HG03565 (cell line): ENCODE data around the gene ZBTB14.

ENCODE experiments used
- ATAC-seq: cut with Tn5 transposase; IDR thresholded peaks from one replicate; pipeline ENCODE4 v1.9.1; 2021; ENCODE audit warnings: mild to moderate bottlenecking, moderate library complexity; ENCODE audit not compliant: unreplicated experiment

ZBTB14 gene

GRCh38 chr18:5295231-5295920 is at the start of gene ZBTB14:
Gene ZBTB14 (minus strand): TSS chr18:5295726. CDS start chr18:5293246, 2,480 bp downstream.
- ATAC-seq: peak; percentile 29

- ATAC-seq: no peak
These were observed 43.8 kb upstream of the ZBTB14 start for GRCh38 chr18:5339202-5339834.

- ATAC-seq: no peak
These were observed 39.0 kb upstream of the ZBTB14 start for GRCh38 chr18:5334456-5335075.

GRCh38 chr18:5318061-5318700 is 22.7 kb upstream of the ZBTB14 start:
- ATAC-seq: no peak

GRCh38 chr18:5317186-5317585 is 21.7 kb upstream of the ZBTB14 start:
- no peak for ATAC-seq

- no peak for ATAC-seq
These were observed 20.3 kb upstream of the ZBTB14 start for GRCh38 chr18:5315838-5316237.

- no peak for ATAC-seq
These were observed 15.9 kb upstream of the ZBTB14 start for GRCh38 chr18:5311301-5311989.

GRCh38 chr18:5309888-5310470 is 14.5 kb upstream of the ZBTB14 start:
- peak; percentile 93 for ATAC-seq

- no peak for ATAC-seq
These were observed 10.3 kb upstream of the ZBTB14 start for GRCh38 chr18:5305835-5306234.

- ATAC-seq: no peak
These were observed 8.7 kb upstream of the ZBTB14 start for GRCh38 chr18:5304232-5304631.

GRCh38 chr18:5303636-5304035 is 8.1 kb upstream of the ZBTB14 start:
- ATAC-seq: no peak

- ATAC-seq: no peak
These were observed 7.1 kb upstream of the ZBTB14 start for GRCh38 chr18:5302606-5303005.

GRCh38 chr18:5300476-5301010 is 5.0 kb upstream of the ZBTB14 start:
- ATAC-seq: no peak

GRCh38 chr18:5298156-5298852 is 2.8 kb upstream of the ZBTB14 start:
- no peak for ATAC-seq

GRCh38 chr18:5297597-5297996 is 2.1 kb upstream of the ZBTB14 start:
- no peak for ATAC-seq

GRCh38 chr18:5296706-5297320 is 1.3 kb upstream of the ZBTB14 start:
- peak; percentile 10 for ATAC-seq

- peak; percentile 49 for ATAC-seq
These were observed 617 bp upstream of the ZBTB14 start for GRCh38 chr18:5295981-5296705.

- ATAC-seq: peak; percentile 22
These were observed 882 bp downstream of the ZBTB14 start for GRCh38 chr18:5294457-5295230.
